Neural cell (in vitro differentiated cells): ENCODE results near the gene FAM53B.

Experiments used
- CTCF ChIP-seq: fragments of 450-650 bp; IDR thresholded peaks from 2 replicates; pipeline ENCODE4 v1.5.1; 2014; ENCODE audit warnings: antibody characterized with exemption, mild to moderate bottlenecking, moderate library complexity; ENCODE audit not compliant: poor library complexity, severe bottlenecking
- EP300 ChIP-seq: fragments of 450-650 bp; conservative IDR thresholded peaks from 2 replicates; pipeline ENCODE4 v1.6.1; 2014; ENCODE audit warnings: antibody characterized with exemption, mild to moderate bottlenecking, moderate library complexity; ENCODE audit not compliant: poor library complexity, severe bottlenecking
- EZH2 ChIP-seq: fragments of 200-600, 300-800 bp; shearing (Covaris generic), sonication (generic); IDR thresholded peaks from 2 replicates; pipeline ENCODE4 v1.6.1; 2014; ENCODE audit warnings: antibody characterized with exemption, low read length, borderline replicate concordance, mild to moderate bottlenecking; ENCODE audit not compliant: insufficient read depth, poor library complexity, severe bottlenecking
- MXI1 ChIP-seq: fragments of 450-650 bp; conservative IDR thresholded peaks from 2 replicates; pipeline ENCODE4 v1.6.1; 2014; ENCODE audit warnings: antibody characterized with exemption, mild to moderate bottlenecking; ENCODE audit not compliant: poor library complexity, severe bottlenecking
- POLR2AphosphoS5 ChIP-seq: IDR thresholded peaks from 2 replicates; pipeline ENCODE4 v1.6.1; 2012
- RAD21 ChIP-seq: fragments of 450-650 bp; conservative IDR thresholded peaks from 2 replicates; pipeline ENCODE4 v1.6.1; 2014; ENCODE audit warnings: antibody characterized with exemption, mild to moderate bottlenecking, moderate library complexity
- REST ChIP-seq: IDR thresholded peaks from 2 replicates; pipeline ENCODE4 v1.6.1; 2012; ENCODE audit warnings: borderline replicate concordance
- SMC3 ChIP-seq: fragments of 450-650 bp; conservative IDR thresholded peaks from 2 replicates; pipeline ENCODE4 v1.6.1; 2014; ENCODE audit warnings: antibody characterized with exemption, mild to moderate bottlenecking, moderate library complexity; ENCODE audit not compliant: poor library complexity
- TAF1 ChIP-seq: IDR thresholded peaks from 2 replicates; pipeline ENCODE4 v1.6.1; 2012; ENCODE audit warnings: low read depth

- TF ChIP-seq CTCF, result no peak
- TF ChIP-seq POLR2AphosphoS5, result no peak
- no peak for TF ChIP-seq REST
- TF ChIP-seq SMC3, result no peak
- no peak for TF ChIP-seq RAD21
- no peak for TF ChIP-seq EP300
- no peak for TF ChIP-seq TAF1
- no peak for TF ChIP-seq EZH2
- TF ChIP-seq MXI1, result no peak
Measured at GRCh38 chr10:124622158-124622557, 122.0 kb downstream of the FAM53B start.
